CD4-positive, alpha-beta T cell (primary cell): ENCODE results near the gene HYI. TPM values are rescaled to one million over a fixed set of nuclear protein-coding genes. Genes with fewer than 3 reads are reported as not detected.

ENCODE experiments used
- ATAC-seq: fragments of 200-7000 bp; cut with Tn5 transposase; one replicate; pipeline ENCODE4 v1.10.0; 2022; ENCODE audit warnings: mild to moderate bottlenecking; ENCODE audit not compliant: poor library complexity
- CTCF ChIA-PET: fragments of 350-600 bp; sonication (Branson Sonifier 250); formaldehyde crosslinking; loops from one replicate; lab custom pipeline; 2021; ENCODE audit warnings: antibody characterized with exemption, inconsistent platforms; lab: Charles Lee
- POLR2A ChIA-PET: fragments of 350-600 bp; sonication (Branson Sonifier 250); formaldehyde crosslinking; loops from one replicate; lab custom pipeline; 2021; ENCODE audit warnings: antibody characterized with exemption, inconsistent platforms; lab: Charles Lee
- DNase-seq, 14 experiments: peaks; one replicate each; pipeline ENCODE4 v3.0.0-alpha.2; 2013 to 2020; ENCODE audit warnings: mixed read lengths in 2 of 14
- H3K27ac ChIP-seq, 2 donors: one replicate each; pipeline versions ENCODE4 v1.5.1 to v1.7.0; 2013; ENCODE audit warnings: low read length in 2 of 2, low read depth in 1 of 2, mild to moderate bottlenecking in 1 of 2
- H3K27me3 ChIP-seq, 2 experiments: 1 replicate in 1 of 2; 2 replicates in 1 of 2; pipeline versions ENCODE4 v1.6.1 to v1.7.0; 2013; ENCODE audit warnings: low read length in 2 of 2, control low read depth in 1 of 2, mild to moderate bottlenecking in 1 of 2, moderate library complexity in 1 of 2; ENCODE audit not compliant: insufficient read depth in 2 of 2, control insufficient read depth in 1 of 2
- H3K36me3 ChIP-seq: one replicate; pipeline ENCODE4 v1.6.1; 2013; ENCODE audit warnings: low read length, control low read depth; ENCODE audit not compliant: insufficient read depth
- H3K4me1 ChIP-seq: one replicate; pipeline ENCODE4 v1.6.1; 2013; ENCODE audit warnings: low read length, control low read depth; ENCODE audit not compliant: insufficient read depth
- H3K4me3 ChIP-seq: one replicate; pipeline ENCODE4 v1.5.1; 2013; ENCODE audit warnings: mild to moderate bottlenecking, low read length, moderate library complexity
- H3K9me3 ChIP-seq, 2 experiments: 1 replicate in 1 of 2; 2 replicates in 1 of 2; pipeline versions ENCODE4 v1.6.1 to v1.7.0; 2013; ENCODE audit warnings: low read length in 2 of 2, mild to moderate bottlenecking in 2 of 2, control low read depth in 1 of 2, moderate library complexity in 1 of 2; ENCODE audit not compliant: control insufficient read depth in 1 of 2, insufficient read depth in 1 of 2
- H3K27ac Mint-ChIP-seq: one replicate; pipeline ENCODE4 v1.8.0; 2020; ENCODE audit warnings: mixed read lengths
- H3K27me3 Mint-ChIP-seq: one replicate; pipeline ENCODE4 v1.8.0; 2021; ENCODE audit warnings: mixed read lengths
- H3K36me3 Mint-ChIP-seq: one replicate; pipeline ENCODE4 v1.8.0; 2021; ENCODE audit warnings: low read depth, mixed read lengths
- H3K4me1 Mint-ChIP-seq: one replicate; pipeline ENCODE4 v1.8.0; 2021; ENCODE audit warnings: low read depth, mixed read lengths
- H3K4me3 Mint-ChIP-seq: one replicate; pipeline ENCODE4 v1.8.0; 2020; ENCODE audit warnings: mild to moderate bottlenecking, mixed read lengths
- H3K9me3 Mint-ChIP-seq: one replicate; pipeline ENCODE4 v1.8.0; 2020; ENCODE audit warnings: mixed read lengths
- intact Hi-C, 2 experiments: fragments of 100-400 bp; cut with DNase I in 1 of 2; cut with micrococcal nuclease in 1 of 2; formaldehyde crosslinking; loops; one replicate each; pipeline versions ENCODE4 v1.15.1 to v1.9.0; 2023 to 2025; cut with DNase I, micrococcal nuclease
- total RNA-seq, 174 experiments: library from RNA in 2 of 174; stranded (reverse) in 2 of 174; gene quantifications; one replicate each; pipeline ENCODE4 v1.2.3 and lab custom pipeline; 2021 to 2026
- TF ChIP-seq, protein P1 (sequence below): fragments of 200-600 bp; IDR thresholded peaks from one replicate; pipeline ENCODE4 v1.8.0; 2022; ENCODE audit warnings: antibody characterized with exemption, mild to moderate bottlenecking

HYI gene
- total RNA-seq, 2 experiments from 2014 or later = 26.1 to 31.6 TPM

DNA sequence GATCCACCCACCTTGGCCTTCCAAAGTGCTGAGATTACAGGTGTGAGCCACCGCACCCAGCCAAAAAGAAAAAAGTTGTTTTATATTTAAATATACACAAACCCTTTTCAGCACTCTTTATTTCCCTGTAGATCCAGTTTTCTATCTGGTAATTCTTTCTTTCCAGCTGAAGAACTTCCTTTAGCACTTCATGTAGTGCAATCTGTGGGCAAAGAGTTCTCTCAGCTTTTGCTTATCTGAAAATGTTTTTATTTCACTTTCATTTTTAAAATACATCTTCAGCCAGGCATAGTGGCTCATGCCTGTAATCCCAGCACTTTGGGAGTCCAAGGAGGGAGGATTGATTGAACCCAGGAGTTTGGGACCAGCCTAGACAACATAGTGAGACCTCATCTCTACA is 28.5 kb upstream of the HYI start:
- no peaks in the 10 kb centered on the region for H3K9me3 Mint-ChIP-seq
- Histone ChIP-seq H3K36me3 (no peaks in the 10 kb centered on the region), H3K27me3 (no peaks in the 10 kb centered on the region), H3K9me3 (peaks cover under 1 to 1% of the 10 kb centered on the region in 2 experiments), H3K4me1 (no peaks in the 10 kb centered on the region), H3K27ac (no peak overlapping the region), H3K4me3 (no peak overlapping the region)
- ChIA-PET POLR2A (interaction anchor here (1.5 kb wide), 1 partner anchor 28 kb away, joined by 4 read pairs; the partner anchor contains the start of gene HYI), CTCF (no interaction called here)
- DNase-seq = no peak
- H3K4me3 Mint-ChIP-seq = no peak overlapping the region
- intact Hi-C loops = no loop called here
- no peaks in the 10 kb centered on the region for H3K36me3 Mint-ChIP-seq
- H3K27ac Mint-ChIP-seq = no peak overlapping the region
- TF ChIP-seq, protein P1, sequence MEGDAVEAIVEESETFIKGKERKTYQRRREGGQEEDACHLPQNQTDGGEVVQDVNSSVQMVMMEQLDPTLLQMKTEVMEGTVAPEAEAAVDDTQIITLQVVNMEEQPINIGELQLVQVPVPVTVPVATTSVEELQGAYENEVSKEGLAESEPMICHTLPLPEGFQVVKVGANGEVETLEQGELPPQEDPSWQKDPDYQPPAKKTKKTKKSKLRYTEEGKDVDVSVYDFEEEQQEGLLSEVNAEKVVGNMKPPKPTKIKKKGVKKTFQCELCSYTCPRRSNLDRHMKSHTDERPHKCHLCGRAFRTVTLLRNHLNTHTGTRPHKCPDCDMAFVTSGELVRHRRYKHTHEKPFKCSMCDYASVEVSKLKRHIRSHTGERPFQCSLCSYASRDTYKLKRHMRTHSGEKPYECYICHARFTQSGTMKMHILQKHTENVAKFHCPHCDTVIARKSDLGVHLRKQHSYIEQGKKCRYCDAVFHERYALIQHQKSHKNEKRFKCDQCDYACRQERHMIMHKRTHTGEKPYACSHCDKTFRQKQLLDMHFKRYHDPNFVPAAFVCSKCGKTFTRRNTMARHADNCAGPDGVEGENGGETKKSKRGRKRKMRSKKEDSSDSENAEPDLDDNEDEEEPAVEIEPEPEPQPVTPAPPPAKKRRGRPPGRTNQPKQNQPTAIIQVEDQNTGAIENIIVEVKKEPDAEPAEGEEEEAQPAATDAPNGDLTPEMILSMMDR = no peak
- H3K4me1 Mint-ChIP-seq = no peaks in the 10 kb centered on the region
- peaks cover 12% of the 10 kb centered on the region for H3K27me3 Mint-ChIP-seq
- ATAC-seq = no peak

DNA sequence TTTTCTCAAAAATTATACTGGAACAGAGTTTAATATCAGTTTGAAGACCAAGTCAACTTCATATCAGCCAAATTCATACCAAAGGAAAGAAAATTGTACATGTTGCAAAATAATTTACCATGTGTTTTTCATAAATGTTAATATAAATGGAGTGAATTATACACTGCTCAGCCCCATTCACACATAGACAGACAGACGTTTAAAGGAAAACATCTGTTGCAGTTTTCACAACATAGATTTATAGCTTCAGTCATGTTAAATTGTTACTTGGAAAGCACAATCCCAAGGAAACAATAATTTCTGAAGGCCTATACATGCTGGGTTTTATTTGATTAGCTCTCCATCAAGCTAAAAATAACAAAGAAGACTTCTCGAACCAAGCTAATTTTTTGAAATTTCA is 27.8 kb upstream of the HYI start:
- Mint-ChIP-seq H3K9me3 (no peaks in the 10 kb centered on the region), H3K4me1 (no peaks in the 10 kb centered on the region), H3K27ac (no peak overlapping the region), H3K27me3 (peaks cover 13% of the 10 kb centered on the region), H3K36me3 (no peaks in the 10 kb centered on the region), H3K4me3 (no peak overlapping the region)
- Histone ChIP-seq H3K9me3 (no peaks in the 10 kb centered on the region), H3K4me1 (no peaks in the 10 kb centered on the region), H3K27me3 (no peaks in the 10 kb centered on the region), H3K36me3 (no peaks in the 10 kb centered on the region), H3K27ac (no peak overlapping the region), H3K4me3 (no peak overlapping the region)
- ChIA-PET CTCF (interaction anchor here (0.6 to 0.7 kb wide), 3 partner anchors 19 to 1903 kb away, joined by 3 read pairs; no protein-coding TSS in a partner anchor), POLR2A (interaction anchor here (0.6 to 1.5 kb wide), 2 partner anchors 10 to 28 kb away, joined by 3 to 4 read pairs; partner anchors contain the start of gene HYI)
- intact Hi-C loops = no loop called here
- ATAC-seq = no peak
- TF ChIP-seq, protein P1 = no peak
- no peak for DNase-seq

DNA sequence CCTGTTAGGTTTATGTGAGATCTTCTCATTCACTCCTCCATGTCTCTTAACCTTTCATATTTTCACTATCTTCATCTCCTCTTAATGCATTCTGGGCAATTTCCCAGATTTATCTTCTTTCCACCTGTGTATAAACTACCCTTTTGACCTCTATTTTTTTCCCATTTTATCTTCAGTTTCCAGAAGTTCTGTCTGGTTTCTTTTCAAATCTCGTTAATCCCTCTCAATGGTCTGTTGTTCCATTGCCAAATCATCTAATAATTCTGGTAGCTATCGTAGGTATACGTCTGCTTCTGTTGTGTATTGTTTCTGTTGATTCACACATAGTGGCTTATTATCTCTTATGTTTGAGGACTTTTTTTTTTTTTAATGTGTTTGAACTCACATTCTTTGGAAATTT is 25.7 kb upstream of the HYI start:
- Histone ChIP-seq H3K4me1 (no peaks in the 10 kb centered on the region), H3K4me3 (no peak overlapping the region), H3K36me3 (no peaks in the 10 kb centered on the region), H3K27ac (no peak overlapping the region), H3K9me3 (no peaks in the 10 kb centered on the region), H3K27me3 (no peaks in the 10 kb centered on the region)
- POLR2A ChIA-PET = no interaction called here
- H3K4me3 Mint-ChIP-seq = no peak overlapping the region
- H3K27ac Mint-ChIP-seq = no peak overlapping the region
- ATAC-seq (no peak), DNase-seq (no peak)
- H3K27me3 Mint-ChIP-seq = peaks cover 16% of the 10 kb centered on the region
- CTCF ChIA-PET = no interaction called here
- TF ChIP-seq, protein P1 = no peak
- no peaks in the 10 kb centered on the region for H3K4me1 Mint-ChIP-seq
- H3K36me3 Mint-ChIP-seq = no peaks in the 10 kb centered on the region
- H3K9me3 Mint-ChIP-seq = no peaks in the 10 kb centered on the region
- intact Hi-C loops = no loop called here
